WTC11 (cell line): ENCODE results near the gene LYRM4. TPM values are rescaled to one million over a fixed set of nuclear protein-coding genes. Genes with fewer than 3 reads are reported as not detected.
A peak's percentile ranks its signal among the peaks of the same experiment; 100 is the strongest.

Experiments
- ATAC-seq: fragments of 200-7000 bp; cut with Tn5 transposase; 2 replicates; pipeline ENCODE4 v1.10.0; 2021; ENCODE audit warnings: mild to moderate bottlenecking, moderate library complexity
- CTCF ChIA-PET: fragments of 300-600 bp; sonication (Branson Sonifier 250); formaldehyde crosslinking; loops from one replicate; lab custom pipeline; 2021; ENCODE audit warnings: antibody characterized with exemption; lab: Charles Lee
- POLR2A ChIA-PET: fragments of 350-600 bp; sonication (Branson Sonifier 250); formaldehyde crosslinking; loops from one replicate; lab custom pipeline; 2021; ENCODE audit warnings: antibody characterized with exemption; lab: Charles Lee
- DNase-seq: peaks from one replicate; pipeline ENCODE4 v3.0.0; 2021; ENCODE audit warnings: low spot score
- H3K27ac Mint-ChIP-seq: 2 replicates; pipeline ENCODE4 v1.8.0; 2021; ENCODE audit warnings: mixed read lengths
- H3K27me3 Mint-ChIP-seq: 2 replicates; pipeline ENCODE4 v1.8.0; 2021; ENCODE audit warnings: low read depth, mild to moderate bottlenecking, moderate library complexity, mixed read lengths
- H3K36me3 Mint-ChIP-seq: 2 replicates; pipeline ENCODE4 v1.8.0; 2021; ENCODE audit warnings: mixed read lengths
- H3K4me1 Mint-ChIP-seq: 2 replicates; pipeline ENCODE4 v1.8.0; 2022; ENCODE audit warnings: mixed read lengths
- H3K4me3 Mint-ChIP-seq: 2 replicates; pipeline ENCODE4 v1.8.0; 2021; ENCODE audit warnings: mild to moderate bottlenecking, moderate library complexity, mixed read lengths
- H3K9me3 Mint-ChIP-seq: 2 replicates; pipeline ENCODE4 v1.8.0; 2021; ENCODE audit warnings: mixed read lengths
- AFF4 ChIP-seq: sonication (generic); formaldehyde crosslinking; IDR thresholded peaks from 2 replicates; pipeline ENCODE4 v1.8.1; 2023; ENCODE audit warnings: mild to moderate bottlenecking, missing genetic modification reagents, borderline replicate concordance
- ATF3 ChIP-seq: sonication (generic); formaldehyde crosslinking; conservative IDR thresholded peaks from 2 replicates; pipeline ENCODE4 v1.8.1; 2022; ENCODE audit warnings: mild to moderate bottlenecking, missing genetic modification reagents
- CREM ChIP-seq: sonication (generic); formaldehyde crosslinking; IDR thresholded peaks from 2 replicates; pipeline ENCODE4 v1.8.1; 2022; ENCODE audit warnings: mild to moderate bottlenecking, missing genetic modification reagents, moderate library complexity
- E2F5 ChIP-seq: sonication (generic); formaldehyde crosslinking; IDR thresholded peaks from 2 replicates; pipeline ENCODE4 v1.8.1; 2022; ENCODE audit warnings: mild to moderate bottlenecking, moderate library complexity, missing genetic modification reagents
- EMX1 ChIP-seq: fragments of 250-450 bp; sonication (Bioruptor Pico); IDR thresholded peaks from 2 replicates; pipeline ENCODE4 v1.8.0; 2021; ENCODE audit warnings: mild to moderate bottlenecking
- ERG ChIP-seq: fragments of 250-450 bp; sonication (Bioruptor Pico); IDR thresholded peaks from 2 replicates; pipeline ENCODE4 v1.8.0; 2021; ENCODE audit warnings: mild to moderate bottlenecking
- GABPB1 ChIP-seq: sonication (generic); formaldehyde crosslinking; IDR thresholded peaks from 2 replicates; pipeline ENCODE4 v1.8.1; 2023; ENCODE audit warnings: mild to moderate bottlenecking, missing genetic modification reagents
- HMGA2 ChIP-seq: fragments of 250-450 bp; sonication (Bioruptor Pico); IDR thresholded peaks from 2 replicates; pipeline ENCODE4 v1.4.0; 2021; ENCODE audit warnings: mild to moderate bottlenecking, moderate library complexity
- JUN ChIP-seq: sonication (generic); formaldehyde crosslinking; IDR thresholded peaks from 2 replicates; pipeline ENCODE4 v1.8.0; 2023; ENCODE audit warnings: mild to moderate bottlenecking, missing genetic modification reagents
- PREB ChIP-seq: sonication (generic); formaldehyde crosslinking; IDR thresholded peaks from 2 replicates; pipeline ENCODE4 v1.8.1; 2022; ENCODE audit warnings: mild to moderate bottlenecking, missing genetic modification reagents, moderate library complexity, borderline replicate concordance
- RELA ChIP-seq: sonication (generic); formaldehyde crosslinking; IDR thresholded peaks from 2 replicates; pipeline ENCODE4 v1.8.1; 2022; ENCODE audit warnings: missing genetic modification reagents, mild to moderate bottlenecking, borderline replicate concordance
- RORB ChIP-seq: fragments of 250-450 bp; sonication (Bioruptor Pico); IDR thresholded peaks from 2 replicates; pipeline ENCODE4 v1.9.0; 2021; ENCODE audit warnings: mild to moderate bottlenecking
- STAT6 ChIP-seq: sonication (generic); formaldehyde crosslinking; conservative IDR thresholded peaks from 2 replicates; pipeline ENCODE4 v1.8.1; 2023; ENCODE audit warnings: mild to moderate bottlenecking, low read depth, missing genetic modification reagents, moderate library complexity
- USF2 ChIP-seq: sonication (generic); formaldehyde crosslinking; IDR thresholded peaks from 2 replicates; pipeline ENCODE4 v1.8.1; 2023; ENCODE audit warnings: mild to moderate bottlenecking, missing genetic modification reagents, moderate library complexity
- ZNF121 ChIP-seq: sonication (generic); formaldehyde crosslinking; IDR thresholded peaks from 2 replicates; pipeline ENCODE4 v1.8.0; 2023; ENCODE audit warnings: missing genetic modification reagents
- ZNF138 ChIP-seq: sonication (generic); formaldehyde crosslinking; conservative IDR thresholded peaks from 2 replicates; pipeline ENCODE4 v1.8.1; 2022; ENCODE audit warnings: mild to moderate bottlenecking, moderate library complexity, missing genetic modification reagents
- ZNF263 ChIP-seq: sonication (generic); formaldehyde crosslinking; IDR thresholded peaks from 2 replicates; pipeline ENCODE4 v1.8.1; 2022; ENCODE audit warnings: low read depth, mild to moderate bottlenecking, moderate library complexity, missing genetic modification reagents
- total RNA-seq: library from RNA; stranded (reverse); gene quantifications from 3 replicates; pipeline ENCODE4 v1.2.3, GENCODE V29; 2021

Gene LYRM4
- total RNA-seq, 1 experiment from 2014 or later = 49.7 TPM

GRCh38 chr6:5241252-5241651 is 19.5 kb downstream of the LYRM4 start:
- no peaks in the 10 kb centered on the region for H3K9me3 Mint-ChIP-seq
- no peak for TF ChIP-seq ERG
- TF ChIP-seq GABPB1 (CRISPR knock-in tag) = no peak
- TF ChIP-seq AFF4 (CRISPR knock-in tag) = no peak
- no peak for TF ChIP-seq HMGA2 (CRISPR knock-in tag)
- TF ChIP-seq CREM (CRISPR knock-in tag) = no peak
- TF ChIP-seq, all 79 proteins: peak for 0
- Mint-ChIP-seq H3K36me3 (peaks cover 4% of the 10 kb centered on the region; the same call in 1 of the 2 replicates), H3K4me1 (peaks cover 24% of the 10 kb centered on the region), H3K4me3 (no peak overlapping the region), H3K27ac (peak overlapping the region; percentile 21; the same call in 1 of the 2 replicates), H3K27me3 (no peaks in the 10 kb centered on the region)
- POLR2A ChIA-PET = no interaction called here
- peak; percentile 65 for ATAC-seq
- CTCF ChIA-PET = interaction anchor here (0.7 kb wide), 1 partner anchor 98 kb away, joined by 3 read pairs; no protein-coding TSS in a partner anchor
- no peak for DNase-seq

- H3K27ac Mint-ChIP-seq = no peak overlapping the region
- peaks cover 30% of the 10 kb centered on the region for H3K4me1 Mint-ChIP-seq
- no peaks in the 10 kb centered on the region for H3K9me3 Mint-ChIP-seq
- TF ChIP-seq ZNF263 = no peak
- no peak for TF ChIP-seq ATF3 (CRISPR knock-in tag)
- TF ChIP-seq E2F5 (CRISPR knock-in tag) = no peak
- TF ChIP-seq JUN (CRISPR knock-in tag) = no peak
- no peak for TF ChIP-seq ZNF121
- no peak for TF ChIP-seq STAT6 (CRISPR knock-in tag)
- TF ChIP-seq ZNF138 (CRISPR knock-in tag) = no peak
- no peak for TF ChIP-seq RELA (CRISPR knock-in tag)
- no peak for TF ChIP-seq PREB
- no peak for TF ChIP-seq RORB
- TF ChIP-seq EMX1 (CRISPR knock-in tag) = no peak
- TF ChIP-seq USF2 (CRISPR knock-in tag) = no peak
- POLR2A ChIA-PET = no interaction called here
- CTCF ChIA-PET = no interaction called here
- no peaks in the 10 kb centered on the region for H3K27me3 Mint-ChIP-seq
- no peak overlapping the region for H3K4me3 Mint-ChIP-seq
- DNase-seq (no peak), ATAC-seq (no peak)
- H3K36me3 Mint-ChIP-seq = peaks cover 9% of the 10 kb centered on the region; the same call in 1 of the 2 replicates
Measured at GRCh38 chr6:5238336-5238735, 22.4 kb downstream of the LYRM4 start.
